ENCODE results near the gene AATF. TPM values are rescaled to one million over a fixed set of nuclear protein-coding genes. Genes with fewer than 3 reads are reported as not detected.

AATF gene
- total RNA-seq, 1 donor from 2014 or later, result 39.6 TPM

DNA sequence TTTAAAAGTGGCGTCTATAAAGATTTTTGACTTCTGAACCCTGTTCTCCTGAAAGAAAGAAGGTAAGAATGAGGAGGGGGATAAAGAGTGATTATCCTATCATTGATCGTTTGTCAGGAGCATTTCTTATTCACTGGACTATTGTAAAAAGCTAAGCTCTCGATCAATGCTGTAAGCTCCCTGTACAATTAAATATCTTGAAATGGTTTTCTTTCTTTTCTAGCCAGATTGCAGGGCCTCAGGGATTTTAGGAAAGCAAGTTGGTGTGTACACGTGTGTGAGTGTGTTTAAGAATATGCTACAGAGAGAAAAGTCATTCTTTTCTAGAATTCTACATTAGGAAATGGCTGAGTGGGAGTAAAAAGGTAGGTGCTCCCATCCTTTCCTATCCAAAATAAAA lies 154.5 kb downstream of the AATF start:
- DNase-seq (ENCODE audit: low spot score), result no peak

DNA sequence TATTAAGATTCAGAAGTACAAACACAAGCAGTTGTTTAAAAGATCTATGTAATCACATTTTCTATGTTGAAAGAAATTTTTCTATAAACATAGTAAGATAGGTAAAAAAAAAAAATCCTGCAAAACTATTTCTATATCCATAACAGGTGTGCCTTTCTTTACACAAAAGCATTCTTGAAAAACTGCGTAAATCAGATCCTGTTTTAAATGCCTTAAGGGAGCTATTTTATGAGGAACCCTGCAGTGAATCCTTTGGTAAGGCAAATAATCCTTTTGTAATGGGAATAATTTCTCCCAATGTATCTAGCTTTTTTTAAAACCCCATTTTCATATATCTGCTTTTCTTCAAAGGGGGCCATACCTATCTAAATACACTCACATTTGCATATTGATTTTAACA lies 157.3 kb downstream of the AATF start:
- DNase-seq (ENCODE audit: low spot score), result no peak

Other genes with a start within 250 kb of the AATF start
- not detected for gene LHX1, start 11.5 kb upstream of the AATF start, total RNA-seq